Smooth muscle cell (in vitro differentiated cells): ENCODE measurements around the gene PALD1. TPM values are rescaled to one million over a fixed set of nuclear protein-coding genes. Genes with fewer than 3 reads are reported as not detected.

Source experiments
- DNase-seq: peaks from one replicate; lab custom pipeline; 2025; ENCODE audit not compliant: unreplicated experiment; lab: John Stamatoyannopoulos, UW
- H2AFZ ChIP-seq: fragments of 200-600 bp; sonication (generic); 2 replicates; pipeline ENCODE4 v1.6.0; 2016; ENCODE audit warnings: antibody characterized with exemption, low read depth, mild to moderate bottlenecking
- H3F3A ChIP-seq: fragments of 200-600 bp; sonication (generic); 2 replicates; pipeline ENCODE4 v1.6.0; 2017; ENCODE audit warnings: antibody characterized with exemption, low read depth
- H3K27ac ChIP-seq: fragments of 200-600 bp; sonication (generic); 2 replicates; pipeline ENCODE4 v1.5.1; 2016; ENCODE audit warnings: low read depth, mild to moderate bottlenecking
- H3K27me3 ChIP-seq: fragments of 200-600 bp; sonication (generic); 2 replicates; pipeline ENCODE4 v1.6.1; 2016; ENCODE audit warnings: low read depth, mild to moderate bottlenecking
- H3K36me3 ChIP-seq: fragments of 200-600 bp; sonication (generic); 2 replicates; pipeline ENCODE4 v1.5.1; 2016; ENCODE audit warnings: low read depth
- H3K4me1 ChIP-seq: fragments of 200-600 bp; sonication (generic); 2 replicates; pipeline ENCODE4 v1.5.1; 2016; ENCODE audit warnings: low read depth
- H3K4me2 ChIP-seq: fragments of 200-600 bp; sonication (generic); 2 replicates; pipeline ENCODE4 v1.6.0; 2016; ENCODE audit warnings: mild to moderate bottlenecking
- H3K4me3 ChIP-seq: fragments of 200-600 bp; sonication (generic); 2 replicates; pipeline ENCODE4 v1.5.1; 2016; ENCODE audit warnings: mild to moderate bottlenecking
- H3K79me2 ChIP-seq: fragments of 200-600 bp; sonication (generic); 2 replicates; pipeline ENCODE4 v1.6.0; 2016; ENCODE audit warnings: low read depth, mild to moderate bottlenecking
- H3K9ac ChIP-seq: fragments of 200-600 bp; sonication (generic); 2 replicates; pipeline ENCODE4 v1.6.0; 2016; ENCODE audit warnings: low read depth
- H3K9me3 ChIP-seq: fragments of 200-600 bp; sonication (generic); replicated peaks from 2 replicates; pipeline ENCODE4 v1.5.1; 2016; ENCODE audit warnings: low read depth
- H4K20me1 ChIP-seq: fragments of 200-600 bp; sonication (generic); 2 replicates; pipeline ENCODE4 v1.6.0; 2016; ENCODE audit warnings: low read depth
- WGBS: methylation state at CpG from one replicate; pipeline ENCODE4 v1.1.7; 2016; ENCODE audit warnings: low lambda C conversion rate; 5-methylcytosine and 5-hydroxymethylcytosine counted together
- polyA plus RNA-seq: library from polyadenylated mRNA; unstranded; fragments of >200 nt; fragmentation: Nextera tagmentation; extraction: Ambion mirVana; gene quantifications from 2 replicates; pipeline ENCODE4 v1.2.1, GENCODE V29; 2016
- total RNA-seq: library from RNA; depleted of rRNA; stranded (reverse); fragments of >200 nt; gene quantifications from 2 replicates; pipeline ENCODE4 v1.2.3, GENCODE V29; 2014
- TF ChIP-seq, protein P1 (sequence below): fragments of 200-600 bp; sonication (generic); IDR thresholded peaks from 2 replicates; pipeline ENCODE4 v1.5.1; 2017; ENCODE audit warnings: borderline replicate concordance, mild to moderate bottlenecking, antibody characterized with exemption; ENCODE audit not compliant: insufficient read depth, poor library complexity, severe bottlenecking

PALD1 gene
- total and polyA plus RNA-seq, 2 experiments from 2014 or later, result 1.4 to 2.2 TPM

DNA sequence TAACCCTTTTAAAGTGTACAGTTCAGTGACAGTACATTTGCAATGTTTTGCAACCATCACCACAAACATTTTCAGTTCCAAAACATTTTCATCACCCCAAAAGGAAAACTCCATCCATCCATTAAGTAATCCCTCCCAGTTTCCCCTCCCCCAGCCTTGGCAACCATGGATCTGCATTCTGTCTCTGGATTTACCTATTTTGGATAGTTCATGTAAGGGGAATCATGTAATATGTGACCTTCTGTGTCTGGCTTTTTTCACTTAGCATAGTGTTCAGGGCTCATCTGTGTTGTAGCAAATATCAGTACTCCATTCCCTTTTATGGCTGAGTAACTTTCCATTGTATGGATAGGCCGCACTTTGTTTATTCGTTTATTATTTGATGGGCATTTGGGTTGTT lies 13.0 kb downstream of the PALD1 start:
- H3K27ac ChIP-seq, result no peak overlapping the region
- H3K9me3 ChIP-seq, result no peaks in the 10 kb centered on the region
- H3K9ac ChIP-seq, result no peak overlapping the region
- peaks cover 15% of the 10 kb centered on the region for H3K4me1 ChIP-seq
- H3K4me3 ChIP-seq, result no peak overlapping the region
- no peak overlapping the region for H2AFZ ChIP-seq
- DNase-seq, result no peak
- WGBS, result 92% methylated on average over 2 of the region's 2 CpGs
- no peaks in the 10 kb centered on the region for H3K36me3 ChIP-seq
- no peak overlapping the region for H3K4me2 ChIP-seq
- H3K27me3 ChIP-seq, result no peaks in the 10 kb centered on the region
- H3K79me2 ChIP-seq, result no peaks in the 10 kb centered on the region
- H3F3A ChIP-seq, result no peaks in the 10 kb centered on the region
- TF ChIP-seq, protein P1, sequence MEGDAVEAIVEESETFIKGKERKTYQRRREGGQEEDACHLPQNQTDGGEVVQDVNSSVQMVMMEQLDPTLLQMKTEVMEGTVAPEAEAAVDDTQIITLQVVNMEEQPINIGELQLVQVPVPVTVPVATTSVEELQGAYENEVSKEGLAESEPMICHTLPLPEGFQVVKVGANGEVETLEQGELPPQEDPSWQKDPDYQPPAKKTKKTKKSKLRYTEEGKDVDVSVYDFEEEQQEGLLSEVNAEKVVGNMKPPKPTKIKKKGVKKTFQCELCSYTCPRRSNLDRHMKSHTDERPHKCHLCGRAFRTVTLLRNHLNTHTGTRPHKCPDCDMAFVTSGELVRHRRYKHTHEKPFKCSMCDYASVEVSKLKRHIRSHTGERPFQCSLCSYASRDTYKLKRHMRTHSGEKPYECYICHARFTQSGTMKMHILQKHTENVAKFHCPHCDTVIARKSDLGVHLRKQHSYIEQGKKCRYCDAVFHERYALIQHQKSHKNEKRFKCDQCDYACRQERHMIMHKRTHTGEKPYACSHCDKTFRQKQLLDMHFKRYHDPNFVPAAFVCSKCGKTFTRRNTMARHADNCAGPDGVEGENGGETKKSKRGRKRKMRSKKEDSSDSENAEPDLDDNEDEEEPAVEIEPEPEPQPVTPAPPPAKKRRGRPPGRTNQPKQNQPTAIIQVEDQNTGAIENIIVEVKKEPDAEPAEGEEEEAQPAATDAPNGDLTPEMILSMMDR, result no peak
- no peaks in the 10 kb centered on the region for H4K20me1 ChIP-seq

DNA sequence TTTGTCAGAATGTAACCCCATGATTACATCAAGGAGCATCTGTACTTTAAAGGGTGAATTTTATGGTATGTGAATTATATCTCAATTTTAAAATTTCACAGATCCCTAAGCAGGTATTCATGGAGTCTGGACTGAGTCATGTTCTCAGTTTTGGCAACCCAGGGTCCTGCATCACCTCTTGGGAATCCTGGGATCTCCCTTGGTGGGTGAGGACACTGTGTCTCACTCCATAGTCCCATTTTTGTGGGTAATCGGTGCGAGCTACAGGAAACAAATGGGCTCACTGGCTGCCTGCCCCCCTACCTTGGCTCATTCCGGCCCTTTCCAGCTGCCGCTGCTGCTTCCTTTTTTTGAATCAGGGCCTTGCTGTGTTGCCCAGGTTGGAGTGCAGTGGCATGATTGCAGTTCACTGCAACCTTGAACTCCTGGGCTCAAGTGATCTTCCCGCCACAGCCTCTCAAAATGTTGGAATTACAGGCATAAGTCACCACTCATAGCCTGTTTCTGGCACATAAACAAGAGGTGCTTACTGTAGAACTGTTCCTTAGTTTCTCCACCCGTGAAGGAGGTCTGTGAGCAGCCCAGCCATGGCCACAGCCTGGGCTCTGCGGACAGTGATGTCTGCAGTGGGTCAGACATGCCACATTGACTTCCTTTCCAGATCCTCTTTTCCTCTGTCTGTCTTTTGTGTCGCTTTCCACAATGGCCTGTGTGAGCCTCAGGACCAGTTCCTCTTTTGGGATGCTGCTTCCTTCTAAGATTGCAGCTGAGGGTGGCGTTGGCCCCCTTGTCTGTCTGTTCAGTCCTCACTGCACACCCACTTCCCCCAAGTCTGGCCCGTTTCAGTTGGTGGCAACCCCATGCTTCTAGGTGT lies 14.5 kb downstream of the PALD1 start:
- peaks cover 15% of the 10 kb centered on the region for H3K4me1 ChIP-seq
- H3K27me3 ChIP-seq, result no peaks in the 10 kb centered on the region
- no peaks in the 10 kb centered on the region for H3K36me3 ChIP-seq
- H3K9ac ChIP-seq, result no peak overlapping the region
- TF ChIP-seq, protein P1, result no peak
- 88% methylated on average over 10 of the region's 10 CpGs for WGBS
- H3F3A ChIP-seq, result no peaks in the 10 kb centered on the region
- no peaks in the 10 kb centered on the region for H3K79me2 ChIP-seq
- no peak overlapping the region for H3K27ac ChIP-seq
- H3K9me3 ChIP-seq, result no peaks in the 10 kb centered on the region
- no peak overlapping the region for H3K4me3 ChIP-seq
- DNase-seq, result no peak
- H3K4me2 ChIP-seq, result no peak overlapping the region
- H4K20me1 ChIP-seq, result no peaks in the 10 kb centered on the region
- H2AFZ ChIP-seq, result no peak overlapping the region

DNA sequence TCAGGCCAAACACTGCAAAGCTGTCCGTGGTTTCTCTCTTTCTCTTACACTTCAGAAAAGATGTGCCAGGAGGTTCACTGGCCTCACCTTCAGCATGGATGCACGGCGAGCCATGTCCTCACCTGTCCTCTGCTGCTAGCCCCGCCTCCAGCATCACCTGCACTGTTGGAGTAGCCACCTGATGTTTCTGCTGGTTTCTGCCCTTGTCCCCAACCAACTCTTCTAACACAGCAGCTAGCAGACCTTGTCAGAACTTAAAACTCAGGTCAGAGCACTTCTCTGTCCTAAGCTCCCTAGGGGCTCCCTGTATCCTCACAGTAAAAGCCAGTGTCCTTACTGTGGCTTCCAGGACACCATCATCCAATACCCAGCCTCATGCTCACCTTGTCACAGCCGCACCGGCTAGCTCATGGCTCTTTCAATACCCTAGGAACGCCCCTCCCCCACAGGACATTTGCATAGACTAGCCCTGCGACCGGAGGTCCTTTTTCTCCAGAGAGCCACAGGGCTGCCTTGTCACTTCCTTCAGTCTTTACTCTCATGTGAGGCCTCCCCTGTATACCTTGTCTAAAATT lies 15.2 kb downstream of the PALD1 start:
- H3K4me1 ChIP-seq, result peaks cover 15% of the 10 kb centered on the region
- no peaks in the 10 kb centered on the region for H3K27me3 ChIP-seq
- H3K9ac ChIP-seq, result no peak overlapping the region
- H3K36me3 ChIP-seq, result no peaks in the 10 kb centered on the region
- no peak overlapping the region for H3K4me2 ChIP-seq
- no peak overlapping the region for H2AFZ ChIP-seq
- 48% methylated on average over 9 of the region's 9 CpGs for WGBS
- TF ChIP-seq, protein P1, result no peak
- no peak overlapping the region for H3K27ac ChIP-seq
- DNase-seq, result no peak
- H3K79me2 ChIP-seq, result no peaks in the 10 kb centered on the region
- no peaks in the 10 kb centered on the region for H4K20me1 ChIP-seq
- no peak overlapping the region for H3K4me3 ChIP-seq
- no peaks in the 10 kb centered on the region for H3F3A ChIP-seq
- H3K9me3 ChIP-seq, result no peaks in the 10 kb centered on the region
